Tibial nerve (tissue), 4 donors: ENCODE results near the gene EYS.

ENCODE experiments used
- EP300 ChIP-seq, 2 donors: sonication (generic); formaldehyde crosslinking; IDR thresholded peaks; one replicate each; pipeline ENCODE4 v1.6.1; 2017; ENCODE audit warnings: antibody characterized with exemption in 2 of 2, mild to moderate bottlenecking in 1 of 2
- POLR2A ChIP-seq, 2 donors: fragments of 450-650 bp; IDR thresholded peaks; one replicate each; pipeline ENCODE4 v1.6.1; 2017; ENCODE audit warnings: antibody characterized with exemption in 2 of 2, mild to moderate bottlenecking in 2 of 2, moderate library complexity in 2 of 2
- TF ChIP-seq, protein P1 (sequence below), 5 experiments: fragments of 200-600 bp in 3 of 5; fragments of 450-650 bp in 2 of 5; sonication (generic) in 3 of 5; IDR thresholded peaks; one replicate each; pipeline ENCODE4 v1.5.1; 2016 to 2019; ENCODE audit warnings: antibody characterized with exemption in 5 of 5, mild to moderate bottlenecking in 3 of 5, moderate library complexity in 2 of 5

DNA sequence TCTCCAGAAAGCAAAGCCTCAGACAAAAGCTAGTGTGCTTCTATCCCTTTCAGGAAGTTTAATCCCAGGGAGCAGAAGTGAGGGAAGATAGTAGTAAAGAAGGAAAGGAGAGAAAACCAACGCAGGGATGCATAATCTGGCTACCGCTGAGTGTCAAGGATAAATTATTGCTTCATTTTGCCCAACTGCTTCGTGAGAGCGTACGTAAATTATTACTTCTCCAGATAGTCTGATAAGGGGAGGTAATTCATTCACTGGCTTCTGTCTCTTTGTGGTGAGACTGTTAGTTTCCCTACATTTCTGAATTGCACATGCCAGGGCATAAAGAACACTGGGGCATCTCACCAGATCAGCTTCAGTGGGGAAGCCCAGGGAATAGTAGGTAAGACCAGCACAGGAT lies 1531.7 kb downstream of the EYS start:
- TF ChIP-seq, protein P1, sequence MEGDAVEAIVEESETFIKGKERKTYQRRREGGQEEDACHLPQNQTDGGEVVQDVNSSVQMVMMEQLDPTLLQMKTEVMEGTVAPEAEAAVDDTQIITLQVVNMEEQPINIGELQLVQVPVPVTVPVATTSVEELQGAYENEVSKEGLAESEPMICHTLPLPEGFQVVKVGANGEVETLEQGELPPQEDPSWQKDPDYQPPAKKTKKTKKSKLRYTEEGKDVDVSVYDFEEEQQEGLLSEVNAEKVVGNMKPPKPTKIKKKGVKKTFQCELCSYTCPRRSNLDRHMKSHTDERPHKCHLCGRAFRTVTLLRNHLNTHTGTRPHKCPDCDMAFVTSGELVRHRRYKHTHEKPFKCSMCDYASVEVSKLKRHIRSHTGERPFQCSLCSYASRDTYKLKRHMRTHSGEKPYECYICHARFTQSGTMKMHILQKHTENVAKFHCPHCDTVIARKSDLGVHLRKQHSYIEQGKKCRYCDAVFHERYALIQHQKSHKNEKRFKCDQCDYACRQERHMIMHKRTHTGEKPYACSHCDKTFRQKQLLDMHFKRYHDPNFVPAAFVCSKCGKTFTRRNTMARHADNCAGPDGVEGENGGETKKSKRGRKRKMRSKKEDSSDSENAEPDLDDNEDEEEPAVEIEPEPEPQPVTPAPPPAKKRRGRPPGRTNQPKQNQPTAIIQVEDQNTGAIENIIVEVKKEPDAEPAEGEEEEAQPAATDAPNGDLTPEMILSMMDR (IDR thresholded peaks at IDR 0.05) = no peak
- no peak for TF ChIP-seq POLR2A (IDR thresholded peaks at IDR 0.05)
- TF ChIP-seq EP300 (IDR thresholded peaks at IDR 0.05) = no peak
